Epithelial cell of esophagus (primary cell): ENCODE measurements around the gene GRK5.

Experiments used
- DNase-seq: peaks from one replicate; pipeline ENCODE4 v3.0.0; 2010; ENCODE audit warnings: low read depth
- H3K4me3 ChIP-seq: 2 replicates; pipeline ENCODE4 v1.5.1; 2011; ENCODE audit warnings: mild to moderate bottlenecking, low read length, control low read depth
- CTCF ChIP-seq: IDR thresholded peaks from 2 replicates; pipeline ENCODE4 v1.5.1; 2011; ENCODE audit warnings: low read depth, mild to moderate bottlenecking, low read length, control low read depth, inconsistent platforms; ENCODE audit not compliant: insufficient read depth; ENCODE audit errors: missing control alignments

The GRK5 gene

GRCh38 chr10:119499677-119500002, 292.3 kb downstream of the GRK5 start:
- no peak for TF ChIP-seq CTCF
- DNase-seq: no peak
- H3K4me3 ChIP-seq: no peak overlapping the region

- TF ChIP-seq CTCF: no peak
- H3K4me3 ChIP-seq: no peak overlapping the region
- no peak for DNase-seq
Measured at GRCh38 chr10:119500123-119500795, 292.9 kb downstream of the GRK5 start.

- no peak overlapping the region for H3K4me3 ChIP-seq
- no peak for TF ChIP-seq CTCF
- no peak for DNase-seq
Measured at GRCh38 chr10:119500821-119501220, 293.4 kb downstream of the GRK5 start.

- no peak for DNase-seq
- H3K4me3 ChIP-seq: no peak overlapping the region
- no peak for TF ChIP-seq CTCF
Measured at GRCh38 chr10:119501690-119502089, 294.3 kb downstream of the GRK5 start.

- no peak for TF ChIP-seq CTCF
- no peak for DNase-seq
- H3K4me3 ChIP-seq: no peak overlapping the region
Measured at GRCh38 chr10:119502209-119502608, 294.8 kb downstream of the GRK5 start.

- no peak overlapping the region for H3K4me3 ChIP-seq
- no peak for DNase-seq
- no peak for TF ChIP-seq CTCF
Measured at GRCh38 chr10:119502618-119503155, 295.3 kb downstream of the GRK5 start.

- no peak for TF ChIP-seq CTCF
- no peak overlapping the region for H3K4me3 ChIP-seq
- no peak for DNase-seq
Measured at GRCh38 chr10:119503821-119504220, 296.4 kb downstream of the GRK5 start.
